8988T (cell line): ENCODE data around the gene NOL9.
"Not testable (repeated sequence)": the region's sequence is repeated elsewhere in the genome, so short reads cannot be mapped to it uniquely, and the experiment has no call there.

ENCODE experiments used
- DNase-seq: peaks from one replicate; pipeline ENCODE4 v3.0.0; 2011

Gene NOL9

DNA sequence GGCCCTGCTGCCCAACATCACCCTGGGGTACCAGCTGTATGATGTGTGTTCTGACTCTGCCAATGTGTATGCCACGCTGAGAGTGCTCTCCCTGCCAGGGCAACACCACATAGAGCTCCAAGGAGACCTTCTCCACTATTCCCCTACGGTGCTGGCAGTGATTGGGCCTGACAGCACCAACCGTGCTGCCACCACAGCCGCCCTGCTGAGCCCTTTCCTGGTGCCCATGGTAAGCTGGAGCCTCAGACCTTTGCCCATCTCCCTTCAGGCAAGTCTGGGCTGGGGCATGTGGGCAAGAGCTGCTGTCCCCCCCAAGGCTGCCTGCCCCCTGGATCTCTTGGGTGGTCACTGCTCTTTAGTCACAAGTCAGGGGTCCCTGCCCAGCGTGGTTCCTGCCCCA is 16.7 kb upstream of the NOL9 start:
- no peak for DNase-seq

DNA sequence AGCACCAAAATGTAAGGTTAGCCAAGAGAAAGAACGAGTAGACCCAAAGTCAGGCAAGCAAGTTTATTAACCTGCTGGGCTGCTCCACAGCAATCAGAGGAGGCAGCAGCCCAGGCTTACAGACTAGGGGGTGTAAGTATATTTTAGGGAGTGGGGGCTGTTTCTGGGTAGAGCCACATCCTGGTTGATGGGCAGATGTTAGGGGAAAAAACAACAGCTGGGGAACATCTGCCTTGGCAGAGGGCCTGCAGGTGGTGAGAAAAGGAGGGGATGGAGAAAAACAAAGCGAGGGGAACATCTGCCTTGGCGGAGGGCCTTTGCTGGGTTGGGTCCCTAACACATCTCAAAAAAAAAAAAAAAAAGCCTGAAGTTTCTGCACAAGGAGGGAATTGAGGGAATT is 15.8 kb upstream of the NOL9 start:
- DNase-seq = no peak

- no peak for DNase-seq
These were observed 14.7 kb upstream of the NOL9 start for GRCh38 chr1:6569033-6569432.

DNA sequence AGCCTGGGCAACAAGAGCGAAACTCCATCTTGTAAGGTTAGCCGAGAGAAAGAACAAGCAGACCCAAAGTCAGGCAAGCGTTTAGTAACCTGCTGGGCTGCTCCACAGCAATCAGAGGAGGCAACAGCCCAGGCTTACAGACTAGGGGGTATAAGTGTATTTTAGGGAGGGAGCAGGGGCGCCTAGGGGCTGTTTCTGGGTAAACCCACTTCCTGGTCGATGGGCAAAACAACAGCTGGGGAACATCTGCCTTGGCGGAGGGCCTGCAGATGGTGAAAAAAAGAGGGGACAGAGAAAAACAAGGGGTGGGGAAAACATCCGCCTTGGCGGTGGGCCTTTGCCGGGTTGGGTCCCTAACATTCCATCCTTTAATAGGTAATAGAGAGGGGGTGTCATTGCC is 6.0 kb upstream of the NOL9 start:
- DNase-seq = no peak

- not testable (repeated sequence) for DNase-seq
These were observed 4.8 kb upstream of the NOL9 start for GRCh38 chr1:6559161-6559560.

GRCh38 chr1:6557597-6557996 is 3.3 kb upstream of the NOL9 start:
- DNase-seq = no peak

- no peak for DNase-seq
These were observed 830 bp upstream of the NOL9 start, which contains the start of gene TAS1R1 for GRCh38 chr1:6554907-6555778. Gene TAS1R1, plus strand, starts transcription at chr1:6555307. Its CDS starts 67 bp downstream, at chr1:6555374.

GRCh38 chr1:6547301-6547700 is 7.0 kb downstream of the NOL9 start:
- no peak for DNase-seq

- DNase-seq = no peak
These were observed 8.0 kb downstream of the NOL9 start for GRCh38 chr1:6546326-6546725.

- no peak for DNase-seq
These were observed 8.8 kb downstream of the NOL9 start for GRCh38 chr1:6545276-6546112.

GRCh38 chr1:6544831-6545230 is 9.5 kb downstream of the NOL9 start:
- DNase-seq = no peak

DNA sequence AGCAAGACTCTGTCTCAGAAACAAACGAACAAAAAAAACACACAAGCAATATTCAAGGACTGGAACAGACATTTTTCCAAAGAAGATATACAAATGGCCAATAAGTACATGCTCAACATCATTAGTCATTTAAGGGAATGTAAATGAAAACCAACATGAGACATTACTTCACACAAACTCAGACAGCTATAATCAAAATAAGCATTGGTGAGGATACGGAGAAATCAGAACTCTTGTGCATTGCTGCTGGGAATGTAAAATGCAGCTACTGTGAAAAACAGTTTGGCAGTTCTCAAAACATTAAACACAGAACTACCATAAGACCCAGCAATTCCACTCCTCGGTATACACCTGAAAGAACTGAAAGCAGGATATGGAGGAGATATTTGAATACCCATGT is 15.4 kb downstream of the NOL9 start:
- DNase-seq = no peak

- no peak for DNase-seq
These were observed 18.0 kb downstream of the NOL9 start for GRCh38 chr1:6536291-6536690.

DNA sequence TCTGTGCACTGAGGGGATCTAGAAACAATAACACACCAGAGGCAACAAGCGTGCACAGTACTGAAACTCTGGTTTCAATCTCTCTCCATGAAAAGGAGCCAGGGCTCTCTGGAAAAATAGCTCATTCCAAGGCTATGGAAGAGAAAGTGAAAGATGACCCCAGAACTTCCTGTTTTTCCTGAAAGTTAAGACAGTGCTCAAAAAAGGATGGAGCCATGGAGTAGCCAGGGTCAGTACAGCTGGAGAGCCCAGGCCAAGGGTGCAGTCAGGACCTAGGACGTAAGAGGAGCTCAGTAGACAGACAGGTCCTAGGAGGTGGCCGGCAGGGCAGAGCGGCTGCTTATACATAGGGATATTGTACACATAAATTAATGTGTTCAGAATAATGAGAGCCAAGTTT is 19.1 kb downstream of the NOL9 start:
- DNase-seq = no peak

DNA sequence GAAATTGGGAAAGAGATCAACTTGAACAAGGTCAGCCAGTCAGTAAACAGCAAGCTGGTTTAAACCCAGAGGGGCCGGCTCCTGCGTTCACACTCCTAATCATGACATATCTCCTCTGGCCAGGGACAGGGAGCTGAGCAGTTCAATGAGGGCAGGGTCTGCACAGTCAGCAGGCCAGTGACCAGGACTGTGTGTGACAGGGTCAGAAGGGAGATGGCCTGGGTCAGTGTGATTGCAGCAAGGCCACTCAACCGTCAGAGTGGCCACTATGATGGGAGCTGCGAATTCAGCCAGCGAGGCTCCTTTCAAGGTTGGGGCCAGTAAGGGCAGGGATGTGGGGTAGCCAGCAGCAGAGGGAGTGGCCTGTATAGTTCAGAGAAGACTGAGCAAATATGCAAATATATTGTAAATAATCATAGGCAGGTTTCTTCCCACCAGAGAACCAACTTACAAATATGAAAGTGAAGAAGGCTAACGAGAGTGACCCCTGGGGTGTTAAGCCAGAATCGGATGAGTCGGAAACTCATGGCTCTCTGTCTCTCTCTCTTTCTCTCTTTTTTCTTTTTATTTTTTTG is 20.0 kb downstream of the NOL9 start:
- DNase-seq = no peak

- DNase-seq = no peak
These were observed 22.3 kb downstream of the NOL9 start for GRCh38 chr1:6531996-6532395.

DNA sequence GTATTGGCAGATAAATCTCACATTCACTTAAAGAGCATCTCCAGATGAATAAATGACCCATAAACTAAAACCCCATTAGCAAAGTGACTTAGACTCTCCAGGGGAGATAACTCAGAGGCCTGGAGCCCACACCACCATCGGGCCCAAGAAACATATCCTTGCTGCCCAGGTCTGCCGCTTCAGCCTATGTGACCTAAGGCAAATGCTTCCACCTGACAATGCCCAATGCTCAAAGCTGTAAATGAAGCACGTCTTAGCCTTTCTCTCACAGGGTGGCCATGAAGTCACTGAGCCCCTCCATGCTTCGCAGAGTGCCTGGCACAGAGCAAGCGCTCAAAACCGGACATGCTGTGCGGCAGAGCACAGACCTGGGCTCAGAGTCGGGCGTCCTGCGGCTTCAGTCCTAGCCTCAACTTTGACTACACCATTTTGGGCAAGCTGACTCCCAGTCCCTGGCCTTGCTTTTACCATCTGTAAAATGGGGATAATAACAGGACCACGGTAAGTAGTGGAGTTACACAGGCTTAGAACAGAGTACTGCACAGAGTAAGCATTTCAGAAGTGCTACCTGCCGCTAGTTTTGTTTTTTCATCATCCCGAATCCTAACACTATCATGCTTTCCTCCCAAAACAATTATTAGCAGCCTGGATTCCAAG is 23.7 kb downstream of the NOL9 start:
- no peak for DNase-seq

DNA sequence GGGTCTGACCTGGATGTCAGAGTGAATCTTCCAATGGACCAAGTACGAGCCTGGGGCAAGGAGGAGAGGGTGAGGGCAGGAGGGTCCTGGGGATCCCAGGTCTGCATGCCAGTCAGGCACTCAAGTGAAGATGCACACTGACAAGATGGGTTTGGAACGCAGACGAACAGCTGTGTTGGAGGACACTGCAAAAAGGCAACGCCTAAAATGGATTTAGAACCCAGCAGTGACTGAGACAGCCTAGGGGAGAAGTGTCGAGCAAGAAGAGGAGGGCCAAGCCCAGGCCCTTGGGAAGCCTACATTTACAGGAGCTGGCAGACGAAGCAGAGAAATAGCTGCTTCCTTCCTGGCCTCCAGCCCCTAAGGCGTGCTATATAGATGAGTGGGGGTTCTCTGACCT is 25.8 kb downstream of the NOL9 start:
- no peak for DNase-seq

DNA sequence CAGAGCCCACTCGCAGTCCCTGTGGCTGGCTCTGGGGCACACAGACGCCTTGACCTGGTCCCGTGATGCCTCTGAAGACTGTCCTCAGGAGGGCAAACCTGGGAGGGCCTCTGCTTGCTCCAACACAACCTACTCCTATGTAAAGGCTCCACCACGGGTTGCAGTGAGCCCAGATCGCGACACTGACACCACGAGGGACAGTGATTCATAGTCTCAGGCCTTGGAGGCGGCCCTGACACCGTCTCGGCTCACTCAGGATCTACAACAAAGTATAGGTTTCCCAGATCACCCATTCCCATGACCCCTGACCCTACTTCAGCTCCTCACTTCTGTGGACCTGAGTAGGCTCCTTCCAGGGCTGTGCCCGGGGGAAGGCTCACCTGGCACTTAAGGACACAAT is 28.0 kb downstream of the NOL9 start:
- DNase-seq = no peak

DNA sequence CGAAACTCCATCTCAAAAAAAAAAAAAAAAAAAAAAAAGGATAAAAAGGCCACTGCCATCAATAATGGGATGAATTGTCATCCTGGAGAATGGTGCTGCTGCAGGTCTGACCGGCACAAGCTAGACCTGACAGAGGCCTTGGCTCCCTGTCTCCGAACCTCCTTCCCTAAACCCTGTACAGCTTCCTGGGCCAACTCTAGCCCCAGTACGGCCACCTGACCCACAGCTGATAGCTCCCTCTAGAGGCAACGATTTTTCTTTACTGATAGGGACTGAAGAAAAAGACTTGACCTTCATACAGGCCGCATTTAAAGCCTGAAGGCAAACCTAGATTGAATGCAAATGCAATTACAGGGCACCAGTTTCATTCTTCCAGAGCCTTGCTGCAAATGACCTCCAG is 30.7 kb downstream of the NOL9 start:
- DNase-seq = no peak

GRCh38 chr1:6521536-6521935 is 32.8 kb downstream of the NOL9 start:
- DNase-seq = no peak

DNA sequence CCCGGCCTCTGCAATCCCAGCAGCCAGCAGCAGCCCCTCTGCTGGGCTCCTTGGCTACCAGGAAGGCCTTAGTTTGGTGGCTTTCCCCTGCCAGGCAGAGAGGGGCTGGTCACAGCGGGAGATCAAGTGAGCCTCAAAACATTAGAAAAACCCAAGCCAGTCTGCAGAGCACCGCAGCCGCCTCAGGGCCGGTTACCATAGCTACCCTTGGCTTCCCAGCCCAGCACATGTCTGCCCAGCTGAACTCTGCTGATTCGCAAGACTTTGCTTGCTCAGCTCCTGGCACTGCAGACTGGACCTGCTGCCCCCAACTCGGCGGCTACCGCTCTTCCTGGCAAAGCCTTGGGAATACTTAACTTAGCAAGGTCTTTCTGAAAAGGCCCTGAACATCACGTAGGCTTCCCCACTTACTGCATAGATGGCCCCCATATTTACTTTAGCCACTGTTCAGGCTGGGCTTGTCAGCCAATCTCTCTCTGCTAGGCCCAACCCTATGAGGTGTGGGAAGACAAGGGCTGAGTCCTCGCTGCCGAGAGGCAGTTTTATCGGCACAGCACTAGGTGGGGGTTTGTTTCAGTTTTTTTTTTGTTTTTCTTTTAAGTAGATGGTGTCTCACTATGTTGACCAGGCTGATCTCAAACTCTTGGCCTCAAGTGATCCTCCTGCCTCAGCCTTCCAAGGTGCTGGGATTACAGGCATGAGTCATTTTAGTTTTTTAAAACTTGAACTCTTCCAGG is 34.2 kb downstream of the NOL9 start:
- DNase-seq = no peak
